ENCODE data around the gene FAM9C. TPM values are rescaled to one million over a fixed set of nuclear protein-coding genes. Genes with fewer than 3 reads are reported as not detected.
A peak's percentile ranks its signal among the peaks of the same experiment; 100 is the strongest.
"Not testable (repeated sequence)": the region's sequence is repeated elsewhere in the genome, so short reads cannot be mapped to it uniquely, and the experiment has no call there.

Gene FAM9C
- polyA plus RNA-seq (ENCODE audit: insufficient read length in 4 of 4), result under 1 TPM; 0.33 to 0.69 (median 0.53) TPM

- no peak for DNase-seq (ENCODE audit: low read depth in 4 of 4, low spot score in 2 of 4)
Measured at GRCh38 chrX:13044441-13044840, at the start of gene FAM9C. FAM9C (minus strand) TSS chrX:13044620; CDS start chrX:13043789, 831 bp downstream.

GRCh38 chrX:13093529-13094140 is 49.2 kb upstream of the FAM9C start:
- no peak for DNase-seq (ENCODE audit: low read depth in 4 of 4, low spot score in 2 of 4)

- no peak for DNase-seq (ENCODE audit: low read depth in 4 of 4, low spot score in 2 of 4)
Measured at GRCh38 chrX:13092455-13092941, 48.1 kb upstream of the FAM9C start.

GRCh38 chrX:13091111-13091765 is 46.8 kb upstream of the FAM9C start:
- no peak for DNase-seq (ENCODE audit: low read depth in 4 of 4, low spot score in 2 of 4)

- no peak for DNase-seq (ENCODE audit: low read depth in 4 of 4, low spot score in 2 of 4)
Measured at GRCh38 chrX:13090339-13091110, 46.1 kb upstream of the FAM9C start.

- DNase-seq (ENCODE audit: low read depth in 4 of 4, low spot score in 2 of 4), result no peak
Measured at GRCh38 chrX:13090027-13090338, 45.6 kb upstream of the FAM9C start.

GRCh38 chrX:13088156-13088487 is 43.7 kb upstream of the FAM9C start:
- no peak for DNase-seq (ENCODE audit: low read depth in 4 of 4, low spot score in 2 of 4)

GRCh38 chrX:13087322-13088155 is 43.1 kb upstream of the FAM9C start:
- DNase-seq (ENCODE audit: low read depth in 4 of 4, low spot score in 2 of 4), result no peak

GRCh38 chrX:13086793-13087321 is 42.4 kb upstream of the FAM9C start:
- not testable (repeated sequence) for DNase-seq (ENCODE audit: low read depth in 4 of 4, low spot score in 2 of 4)

- no peak for DNase-seq (ENCODE audit: low read depth in 4 of 4, low spot score in 2 of 4)
Measured at GRCh38 chrX:13086076-13086475, 41.7 kb upstream of the FAM9C start.

- no peak for DNase-seq (ENCODE audit: low read depth in 4 of 4, low spot score in 2 of 4)
Measured at GRCh38 chrX:13085526-13085925, 41.1 kb upstream of the FAM9C start.

- DNase-seq (ENCODE audit: low read depth in 4 of 4, low spot score in 2 of 4), result no peak
Measured at GRCh38 chrX:13084611-13085010, 40.2 kb upstream of the FAM9C start.

GRCh38 chrX:13083755-13084326 is 39.4 kb upstream of the FAM9C start:
- DNase-seq (ENCODE audit: low read depth in 4 of 4, low spot score in 2 of 4), result not testable (repeated sequence)

- DNase-seq (ENCODE audit: low read depth in 4 of 4, low spot score in 2 of 4), result no peak
Measured at GRCh38 chrX:13082206-13083065, 38.0 kb upstream of the FAM9C start.

GRCh38 chrX:13081395-13082205 is 37.2 kb upstream of the FAM9C start:
- DNase-seq (ENCODE audit: low read depth in 4 of 4, low spot score in 2 of 4), result no peak

GRCh38 chrX:13080128-13080795 is 35.8 kb upstream of the FAM9C start:
- no peak for DNase-seq (ENCODE audit: low read depth in 4 of 4, low spot score in 2 of 4)

- DNase-seq (ENCODE audit: low read depth in 4 of 4, low spot score in 2 of 4), result peak in 1 of 4 donors; percentile 22
Measured at GRCh38 chrX:13078739-13079444, 34.5 kb upstream of the FAM9C start.
